ENCODE results near the gene HAGH. TPM values are rescaled to one million over a fixed set of nuclear protein-coding genes. Genes with fewer than 3 reads are reported as not detected.
A peak's percentile ranks its signal among the peaks of the same experiment; 100 is the strongest.

Gene HAGH
- total RNA-seq, 1 donor = 32.9 TPM

DNA sequence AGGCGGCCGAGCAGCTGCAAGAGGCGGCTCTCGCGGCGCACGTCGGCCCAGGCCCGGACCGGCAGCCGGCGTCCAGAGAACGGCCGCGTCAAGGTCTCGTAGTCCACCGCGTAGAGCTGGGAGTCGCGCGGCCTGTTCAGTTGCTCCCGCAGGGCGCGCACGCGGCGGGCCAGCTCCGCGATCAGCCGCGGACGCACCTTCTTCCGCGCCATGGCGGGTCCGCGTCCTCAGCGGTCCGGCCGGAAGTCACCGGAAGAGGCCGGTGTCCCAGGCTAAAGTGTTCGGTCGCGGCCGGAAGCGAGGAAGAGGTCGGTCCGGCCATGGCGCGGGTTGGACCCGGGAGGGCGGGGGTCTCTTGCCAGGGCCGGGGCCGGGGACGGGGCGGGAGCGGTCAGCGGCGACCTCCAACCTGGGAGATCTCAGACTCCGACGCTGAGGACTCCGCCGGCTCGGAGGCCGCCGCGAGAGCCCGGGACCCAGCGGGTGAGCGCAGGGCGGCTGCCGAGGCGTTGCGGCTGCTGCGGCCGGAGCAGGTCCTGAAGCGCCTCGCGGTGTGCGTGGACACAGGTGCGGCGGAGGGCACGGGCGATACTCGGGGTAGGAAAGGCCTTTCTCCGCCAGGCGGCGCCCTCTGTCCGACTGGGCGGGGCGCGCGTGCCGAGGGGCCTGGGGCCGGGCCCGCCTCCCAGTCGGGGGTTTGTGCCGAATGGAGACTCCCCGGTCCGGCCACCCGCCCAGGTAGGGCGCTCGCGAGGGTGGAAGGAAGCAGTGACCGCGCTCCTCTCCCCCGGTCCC lies 53.5 kb downstream of the HAGH start, which contains the start of gene MRPS34:
MRPS34 (minus strand) TSS at position 227 of the 795 bp plus-strand sequence; CDS start at position 212, 15 bp downstream.
- H2AFZ ChIP-seq (ENCODE audit: low read length) = peak within 1 kb of the TSS; percentile 47
- H3K27me3 ChIP-seq (ENCODE audit: insufficient read depth, low read length) = no peaks in the 10 kb centered on the region
- H3K9me3 ChIP-seq (ENCODE audit: low read depth, low read length) = no peaks in the 10 kb centered on the region
- H3K4me3 ChIP-seq (ENCODE audit: insufficient read depth, low read length) = peak within 1 kb of the TSS; percentile 88
- H4K20me1 ChIP-seq (ENCODE audit: insufficient read depth, low read length) = peaks cover 36% of the 10 kb centered on the region
- peak within 1 kb of the TSS; percentile 97 for H3K4me2 ChIP-seq (ENCODE audit: insufficient read depth, low read length)
- peak; percentile 99 for DNase-seq (ENCODE audit: insufficient read length, low spot score, missing footprints)
- peaks cover 43% of the 10 kb centered on the region for H3K79me2 ChIP-seq (ENCODE audit: insufficient read depth, low read length)
- peak within 1 kb of the TSS; percentile 65 for H3K27ac ChIP-seq (ENCODE audit: low read depth, low read length)
- H3K36me3 ChIP-seq (ENCODE audit: insufficient read depth, low read length) = peaks cover 30% of the 10 kb centered on the region
- H3K4me1 ChIP-seq (ENCODE audit: insufficient read depth, low read length) = peaks cover 27% of the 10 kb centered on the region
- TF ChIP-seq, protein P1, sequence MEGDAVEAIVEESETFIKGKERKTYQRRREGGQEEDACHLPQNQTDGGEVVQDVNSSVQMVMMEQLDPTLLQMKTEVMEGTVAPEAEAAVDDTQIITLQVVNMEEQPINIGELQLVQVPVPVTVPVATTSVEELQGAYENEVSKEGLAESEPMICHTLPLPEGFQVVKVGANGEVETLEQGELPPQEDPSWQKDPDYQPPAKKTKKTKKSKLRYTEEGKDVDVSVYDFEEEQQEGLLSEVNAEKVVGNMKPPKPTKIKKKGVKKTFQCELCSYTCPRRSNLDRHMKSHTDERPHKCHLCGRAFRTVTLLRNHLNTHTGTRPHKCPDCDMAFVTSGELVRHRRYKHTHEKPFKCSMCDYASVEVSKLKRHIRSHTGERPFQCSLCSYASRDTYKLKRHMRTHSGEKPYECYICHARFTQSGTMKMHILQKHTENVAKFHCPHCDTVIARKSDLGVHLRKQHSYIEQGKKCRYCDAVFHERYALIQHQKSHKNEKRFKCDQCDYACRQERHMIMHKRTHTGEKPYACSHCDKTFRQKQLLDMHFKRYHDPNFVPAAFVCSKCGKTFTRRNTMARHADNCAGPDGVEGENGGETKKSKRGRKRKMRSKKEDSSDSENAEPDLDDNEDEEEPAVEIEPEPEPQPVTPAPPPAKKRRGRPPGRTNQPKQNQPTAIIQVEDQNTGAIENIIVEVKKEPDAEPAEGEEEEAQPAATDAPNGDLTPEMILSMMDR (IDR thresholded peaks at IDR 0.05; ENCODE audit: extremely low read depth, low read depth, low read length) = peak; percentile 57

GRCh38 chr16:1772362-1772907 lies 54.2 kb downstream of the HAGH start, which contains the start of gene EME2:
Gene EME2 (plus strand): TSS chr16:1772810. CDS start chr16:1773228, 418 bp downstream.
- no peak for DNase-seq (ENCODE audit: insufficient read length, low spot score, missing footprints)
- H3K4me2 ChIP-seq (ENCODE audit: insufficient read depth, low read length) = peak within 1 kb of the TSS; percentile 97
- no peaks in the 10 kb centered on the region for H3K9me3 ChIP-seq (ENCODE audit: low read depth, low read length)
- peak within 1 kb of the TSS; percentile 88 for H3K4me3 ChIP-seq (ENCODE audit: insufficient read depth, low read length)
- H3K36me3 ChIP-seq (ENCODE audit: insufficient read depth, low read length) = peaks cover 27% of the 10 kb centered on the region
- H3K4me1 ChIP-seq (ENCODE audit: insufficient read depth, low read length) = peaks cover 27% of the 10 kb centered on the region
- H2AFZ ChIP-seq (ENCODE audit: low read length) = peak within 1 kb of the TSS; percentile 47
- TF ChIP-seq, protein P1 (IDR thresholded peaks at IDR 0.05; ENCODE audit: extremely low read depth, low read depth, low read length) = no peak
- peak within 1 kb of the TSS; percentile 65 for H3K27ac ChIP-seq (ENCODE audit: low read depth, low read length)
- H3K79me2 ChIP-seq (ENCODE audit: insufficient read depth, low read length) = peaks cover 43% of the 10 kb centered on the region
- no peaks in the 10 kb centered on the region for H3K27me3 ChIP-seq (ENCODE audit: insufficient read depth, low read length)
- peaks cover 36% of the 10 kb centered on the region for H4K20me1 ChIP-seq (ENCODE audit: insufficient read depth, low read length)

DNA sequence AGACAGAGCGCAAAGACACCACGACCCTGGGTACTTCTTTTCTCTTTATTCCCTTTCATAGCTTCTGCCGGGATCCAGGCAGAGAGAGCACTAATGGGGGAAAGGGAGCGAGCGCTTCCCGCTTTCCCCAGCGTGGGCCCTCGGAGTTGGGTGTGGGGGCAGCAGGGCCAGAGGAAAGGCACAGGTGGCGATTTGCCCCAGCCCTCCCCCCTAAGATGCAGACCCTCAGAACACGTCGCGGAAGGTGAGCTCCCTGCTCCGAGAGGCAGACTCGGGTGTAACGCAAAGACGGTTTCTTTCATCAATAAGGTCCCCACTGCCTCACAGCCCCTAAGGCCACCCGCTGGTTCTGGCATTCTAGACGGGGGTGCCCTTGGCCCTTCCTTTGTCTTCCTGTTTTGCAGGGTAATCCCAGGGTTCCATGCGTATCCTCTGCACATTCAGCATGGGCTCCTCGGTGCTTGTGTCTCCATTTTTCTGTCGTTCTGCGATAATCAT lies 54.7 kb downstream of the HAGH start:
- Histone ChIP-seq H2AFZ (ENCODE audit: low read length) (no peak overlapping the region), H3K36me3 (ENCODE audit: insufficient read depth, low read length) (peaks cover 24% of the 10 kb centered on the region), H3K4me1 (ENCODE audit: insufficient read depth, low read length) (peaks cover 27% of the 10 kb centered on the region), H3K4me3 (ENCODE audit: insufficient read depth, low read length) (peak overlapping the region; percentile 88), H3K4me2 (ENCODE audit: insufficient read depth, low read length) (peak overlapping the region; percentile 97), H3K9me3 (ENCODE audit: low read depth, low read length) (no peaks in the 10 kb centered on the region), H4K20me1 (ENCODE audit: insufficient read depth, low read length) (peaks cover 31% of the 10 kb centered on the region), H3K27me3 (ENCODE audit: insufficient read depth, low read length) (no peaks in the 10 kb centered on the region), H3K79me2 (ENCODE audit: insufficient read depth, low read length) (peaks cover 43% of the 10 kb centered on the region), H3K27ac (ENCODE audit: low read depth, low read length) (peak overlapping the region; percentile 58)
- DNase-seq (ENCODE audit: insufficient read length, low spot score, missing footprints) = no peak
- TF ChIP-seq, protein P1 (IDR thresholded peaks at IDR 0.05; ENCODE audit: extremely low read depth, low read depth, low read length) = no peak

Measured in osteoblast (primary cell).